DOHH2 (cell line): Measurements from ENCODE around the gene ELOVL5.
A peak's percentile ranks its signal among the peaks of the same experiment; 100 is the strongest.
"Not testable (repeated sequence)": the region's sequence is repeated elsewhere in the genome, so short reads cannot be mapped to it uniquely, and the experiment has no call there.

Source experiments
- H3F3A ChIP-seq: fragments of 200-600 bp; sonication (generic), shearing (Covaris generic); 2 replicates; pipeline ENCODE4 v1.6.0; 2016; ENCODE audit warnings: antibody characterized with exemption, mild to moderate bottlenecking; ENCODE audit not compliant: control insufficient read depth, insufficient read depth
- H3K27ac ChIP-seq: fragments of 200-600 bp; sonication (generic); 2 replicates; pipeline ENCODE4 v1.5.1; 2014; ENCODE audit warnings: low read depth, mild to moderate bottlenecking, low read length, moderate library complexity
- H3K27me3 ChIP-seq: fragments of 200-600 bp; sonication (generic); 2 replicates; pipeline ENCODE4 v1.6.1; 2014; ENCODE audit warnings: mild to moderate bottlenecking, low read length, mixed read lengths; ENCODE audit not compliant: control insufficient read depth
- H3K36me3 ChIP-seq: fragments of 200-600 bp; sonication (generic); 2 replicates; pipeline ENCODE4 v1.6.1; 2014; ENCODE audit warnings: mild to moderate bottlenecking, low read length, moderate library complexity, mixed read lengths; ENCODE audit not compliant: control insufficient read depth
- H3K4me1 ChIP-seq: fragments of 200-600 bp; sonication (generic); 2 replicates; pipeline ENCODE4 v1.6.1; 2014; ENCODE audit warnings: mild to moderate bottlenecking, low read length, mixed read lengths; ENCODE audit not compliant: control insufficient read depth
- H3K4me2 ChIP-seq: fragments of 200-600 bp; sonication (generic); 2 replicates; pipeline ENCODE4 v1.6.0; 2014; ENCODE audit warnings: mild to moderate bottlenecking, low read length, moderate library complexity
- H3K4me3 ChIP-seq: fragments of 200-600 bp; sonication (generic); 2 replicates; pipeline ENCODE4 v1.5.1; 2014; ENCODE audit warnings: mild to moderate bottlenecking, low read length, mixed read lengths
- H3K79me2 ChIP-seq: fragments of 200-600 bp; sonication (generic); 2 replicates; pipeline ENCODE4 v1.6.1; 2014; ENCODE audit warnings: mild to moderate bottlenecking, low read length, mixed read lengths; ENCODE audit not compliant: control insufficient read depth
- H3K9me2 ChIP-seq: fragments of 200-600 bp; sonication (generic); replicated peaks from 2 replicates; pipeline ENCODE4 v1.6.1; 2014; ENCODE audit warnings: mild to moderate bottlenecking, low read length, mixed read lengths; ENCODE audit not compliant: control insufficient read depth
- H3K9me3 ChIP-seq: fragments of 200-600 bp; sonication (generic); 2 replicates; pipeline ENCODE4 v1.6.1; 2014; ENCODE audit warnings: antibody characterized with exemption, low read length, mixed read lengths; ENCODE audit not compliant: control insufficient read depth, insufficient read depth
- H4K20me1 ChIP-seq: fragments of 200-600 bp; sonication (generic); 2 replicates; pipeline ENCODE4 v1.6.0; 2014; ENCODE audit warnings: low read depth, mild to moderate bottlenecking, antibody characterized with exemption, low read length, moderate library complexity; ENCODE audit not compliant: control insufficient read depth, insufficient read depth
- CTCF ChIP-seq: fragments of 200-600 bp; sonication (generic); IDR thresholded peaks from one replicate; pipeline ENCODE4 v1.5.1; 2014; ENCODE audit warnings: antibody characterized with exemption, mild to moderate bottlenecking, low read depth, low read length; ENCODE audit not compliant: poor library complexity, severe bottlenecking
- EZH2phosphoT487 ChIP-seq: fragments of 200-600 bp; sonication (generic); IDR thresholded peaks from 2 replicates; pipeline ENCODE4 v1.6.1; 2017; ENCODE audit warnings: borderline replicate concordance, mild to moderate bottlenecking, antibody characterized with exemption, low read length, moderate library complexity, mixed read lengths

Gene ELOVL5

GRCh38 chr6:53394704-53395103 is 46.0 kb upstream of the ELOVL5 start:
- Histone ChIP-seq H3K27me3 (peaks cover 11% of the 10 kb centered on the region; the same call in 1 of the 2 replicates), H3K4me3 (no peak overlapping the region), H3K4me1 (peaks cover 26% of the 10 kb centered on the region), H3K79me2 (no peaks in the 10 kb centered on the region), H4K20me1 (no peaks in the 10 kb centered on the region), H3K4me2 (no peak overlapping the region), H3K9me3 (no peaks in the 10 kb centered on the region), H3K36me3 (no peaks in the 10 kb centered on the region), H3K9me2 (no peaks in the 10 kb centered on the region), H3F3A (no peaks in the 10 kb centered on the region), H3K27ac (no peak overlapping the region)
- no peak for TF ChIP-seq CTCF
- no peak for TF ChIP-seq EZH2phosphoT487

GRCh38 chr6:53391170-53391569 is 42.4 kb upstream of the ELOVL5 start:
- Histone ChIP-seq H3F3A (no peaks in the 10 kb centered on the region), H3K9me2 (no peaks in the 10 kb centered on the region), H3K4me3 (no peak overlapping the region), H3K27me3 (0 out of 2 replicates have a peak, but pooled peaks cover 7% of the 10 kb centered on the region), H3K36me3 (no peaks in the 10 kb centered on the region), H3K27ac (no peak overlapping the region), H3K9me3 (no peaks in the 10 kb centered on the region), H3K4me2 (peak overlapping the region; percentile 30; the same call in 1 of the 2 replicates), H4K20me1 (no peaks in the 10 kb centered on the region), H3K4me1 (peaks cover 26% of the 10 kb centered on the region), H3K79me2 (no peaks in the 10 kb centered on the region)
- TF ChIP-seq EZH2phosphoT487, result no peak
- TF ChIP-seq CTCF, result no peak

GRCh38 chr6:53390010-53390409 is 41.3 kb upstream of the ELOVL5 start:
- Histone ChIP-seq H3K4me1 (peaks cover 26% of the 10 kb centered on the region), H3F3A (no peaks in the 10 kb centered on the region), H3K9me2 (no peaks in the 10 kb centered on the region), H3K79me2 (no peaks in the 10 kb centered on the region), H3K27ac (no peak overlapping the region), H3K4me2 (no peak overlapping the region), H3K27me3 (0 out of 2 replicates have a peak, but pooled peaks cover 2% of the 10 kb centered on the region), H3K4me3 (no peak overlapping the region), H3K36me3 (no peaks in the 10 kb centered on the region), H3K9me3 (no peaks in the 10 kb centered on the region), H4K20me1 (no peaks in the 10 kb centered on the region)
- TF ChIP-seq CTCF (no peak), EZH2phosphoT487 (no peak)

GRCh38 chr6:53388615-53389014 is 39.9 kb upstream of the ELOVL5 start:
- H3K27me3 ChIP-seq, H3F3A ChIP-seq, H3K79me2 ChIP-seq, H4K20me1 ChIP-seq, H3K36me3 ChIP-seq, H3K4me2 ChIP-seq, H3K4me3 ChIP-seq, H3K9me2 ChIP-seq, H3K27ac ChIP-seq, H3K9me3 ChIP-seq: not testable (repeated sequence)
- peaks cover 26% of the 10 kb centered on the region for H3K4me1 ChIP-seq
